HG03025 (cell line): ENCODE results near the gene SCARF2.
"Not testable (repeated sequence)": the region's sequence is repeated elsewhere in the genome, so short reads cannot be mapped to it uniquely, and the experiment has no call there.

Source experiments
- ATAC-seq: cut with Tn5 transposase; IDR thresholded peaks from one replicate; pipeline ENCODE4 v1.9.1; 2021; ENCODE audit warnings: mild to moderate bottlenecking, moderate library complexity; ENCODE audit not compliant: unreplicated experiment, low FRiP score

SCARF2 gene

GRCh38 chr22:20437613-20438426 is at the start of gene SCARF2:
SCARF2 (minus strand) TSS chr22:20437825; CDS start chr22:20437754, 71 bp downstream.
- no peak for ATAC-seq

GRCh38 chr22:20486229-20486628 is 48.6 kb upstream of the SCARF2 start:
- ATAC-seq = no peak

GRCh38 chr22:20484948-20485683 is 47.5 kb upstream of the SCARF2 start:
- no peak for ATAC-seq

DNA sequence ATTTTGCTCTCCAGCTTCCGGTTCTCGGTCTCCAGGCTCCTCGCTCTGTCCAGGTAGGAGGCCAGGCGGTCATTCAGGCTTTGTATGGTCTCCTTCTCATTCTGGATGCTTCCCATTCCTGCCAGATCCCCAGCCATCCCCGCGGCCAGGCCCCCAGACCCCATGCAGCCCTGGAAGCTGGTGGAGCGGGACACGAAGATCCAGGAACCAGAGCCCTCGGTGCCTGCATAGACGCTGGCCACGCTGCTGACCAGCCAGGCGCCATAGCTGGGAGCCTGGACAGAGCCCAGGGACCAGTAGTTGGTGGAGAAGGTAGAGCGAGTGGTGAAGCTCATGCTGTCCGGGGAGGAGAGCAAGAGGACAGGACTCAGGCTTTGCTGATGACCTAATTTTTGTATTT is 46.1 kb upstream of the SCARF2 start:
- ATAC-seq = no peak

DNA sequence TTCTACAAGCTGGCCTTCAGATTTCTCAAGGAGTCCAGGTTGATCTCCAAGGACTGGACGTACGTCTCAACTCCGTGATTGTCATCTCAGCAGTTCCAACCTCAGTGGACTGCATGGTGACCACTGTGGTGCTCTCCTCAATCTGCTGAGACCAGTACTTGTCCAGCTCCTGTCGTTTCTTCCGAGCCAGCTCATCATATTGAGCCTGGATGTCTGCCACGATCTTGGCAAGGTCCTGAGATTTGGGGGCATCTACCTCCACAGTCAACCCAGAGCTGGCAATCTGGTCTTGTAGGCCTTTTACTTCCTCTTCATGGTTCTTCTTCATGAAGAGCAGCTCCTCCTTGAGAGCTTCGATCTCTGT is 45.5 kb upstream of the SCARF2 start:
- ATAC-seq = not testable (repeated sequence)

DNA sequence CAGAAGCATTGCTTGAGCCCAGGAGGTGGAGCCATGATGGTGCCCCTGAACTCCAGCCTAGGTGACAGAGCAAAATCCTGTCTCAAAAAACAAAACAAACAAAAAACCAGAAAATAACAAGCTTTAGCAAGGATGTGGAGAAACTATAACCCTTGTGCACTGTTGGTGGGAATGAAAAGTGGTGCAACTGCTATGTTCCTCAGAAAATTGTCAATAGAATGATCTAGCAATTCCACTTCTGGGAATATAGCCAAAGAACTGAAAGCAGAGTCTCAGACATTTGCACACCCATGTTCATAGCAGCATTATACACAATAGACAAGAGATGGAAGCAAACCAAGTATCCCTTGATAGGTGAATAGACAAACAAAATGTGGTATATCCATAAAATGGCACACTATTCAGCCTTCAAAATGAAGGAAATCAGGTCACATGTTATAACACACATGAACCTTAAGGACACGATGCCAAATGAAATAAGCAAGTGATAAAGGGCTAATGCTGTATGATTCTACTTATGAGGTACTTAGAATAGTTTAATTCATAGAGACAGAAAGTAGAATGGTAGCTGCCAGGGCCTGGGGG is 42.1 kb upstream of the SCARF2 start:
- no peak for ATAC-seq

GRCh38 chr22:20478059-20478458 is 40.4 kb upstream of the SCARF2 start:
- ATAC-seq = not testable (repeated sequence)

DNA sequence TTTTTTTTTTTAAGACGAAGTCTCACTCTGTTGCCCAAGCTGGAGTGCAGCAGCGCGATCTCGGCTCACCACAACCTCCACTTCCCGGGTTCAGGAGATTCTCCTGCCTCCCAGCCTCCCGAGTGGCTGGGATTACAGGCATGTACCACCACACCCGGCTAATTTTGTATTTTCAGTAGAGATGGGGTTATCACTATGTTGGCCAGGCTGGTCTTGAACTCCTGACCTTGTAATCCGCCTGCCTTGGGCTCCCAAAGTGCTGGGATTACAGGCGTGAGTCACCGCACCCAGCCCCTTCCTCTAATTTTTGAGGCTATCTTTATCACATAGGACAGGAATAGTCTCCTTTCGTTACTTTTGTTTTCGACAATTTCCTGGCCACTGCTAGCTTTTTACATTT is 37.9 kb upstream of the SCARF2 start:
- ATAC-seq = not testable (repeated sequence)

DNA sequence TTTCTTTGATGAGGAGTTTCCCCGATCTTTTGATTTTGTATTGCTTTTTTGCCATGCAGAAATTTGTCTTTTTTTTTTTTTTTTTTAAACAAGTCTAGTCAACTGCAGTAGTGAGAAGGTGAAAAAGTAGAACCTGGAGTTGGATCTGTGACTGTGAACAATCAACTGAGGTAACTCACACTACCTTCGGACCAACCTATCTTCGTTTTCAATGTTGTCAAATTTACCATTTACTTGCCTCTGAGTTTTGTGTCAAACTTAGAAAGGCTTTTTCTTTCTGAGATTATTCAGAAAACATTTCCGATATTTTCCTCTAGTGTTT is 37.5 kb upstream of the SCARF2 start:
- ATAC-seq = no peak

DNA sequence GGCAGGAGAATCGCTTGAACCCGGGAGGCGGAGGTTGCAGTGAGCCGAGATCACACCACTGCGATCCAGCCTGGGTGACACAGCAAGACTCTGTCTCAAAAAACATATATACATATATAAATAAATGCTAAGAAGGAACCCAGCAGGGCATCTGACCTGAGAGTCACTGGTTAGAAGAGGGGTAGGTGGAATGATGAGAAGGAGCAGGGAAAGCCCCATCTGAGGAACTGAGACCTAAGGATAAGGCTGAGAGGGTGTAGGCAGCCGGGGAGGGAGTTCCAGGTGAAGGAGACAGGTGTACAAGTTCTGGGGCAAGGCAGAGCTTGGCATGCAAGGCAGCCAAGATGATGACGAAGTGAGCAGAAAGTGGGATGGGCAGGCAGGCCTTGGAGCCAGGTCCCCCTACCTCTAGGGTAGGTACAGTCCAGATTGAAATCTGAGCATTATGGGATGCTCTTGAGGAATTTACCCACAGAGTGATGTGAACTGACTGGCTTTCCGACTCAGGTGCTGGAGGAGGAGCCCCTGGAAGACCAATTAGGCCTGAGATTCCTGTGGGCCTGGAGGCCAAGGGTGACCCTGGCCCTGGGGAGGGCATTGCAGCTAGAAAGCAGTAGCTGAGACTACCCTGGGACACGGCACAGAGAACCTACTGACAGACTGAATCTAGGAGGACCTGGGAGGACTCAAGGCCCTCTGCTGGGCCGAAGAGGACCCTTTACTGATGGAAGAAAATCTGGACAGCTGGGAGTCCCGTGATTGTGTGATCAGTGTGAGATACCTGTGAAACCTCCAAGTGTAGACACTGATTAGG is 35.2 kb upstream of the SCARF2 start:
- no peak for ATAC-seq

GRCh38 chr22:20471126-20471833 is 33.7 kb upstream of the SCARF2 start:
- ATAC-seq = no peak

GRCh38 chr22:20470525-20470924 is 32.9 kb upstream of the SCARF2 start:
- ATAC-seq = not testable (repeated sequence)

GRCh38 chr22:20469110-20469868 is 31.7 kb upstream of the SCARF2 start:
- no peak for ATAC-seq

- no peak for ATAC-seq
Observed at GRCh38 chr22:20466659-20467379, 29.2 kb upstream of the SCARF2 start.

DNA sequence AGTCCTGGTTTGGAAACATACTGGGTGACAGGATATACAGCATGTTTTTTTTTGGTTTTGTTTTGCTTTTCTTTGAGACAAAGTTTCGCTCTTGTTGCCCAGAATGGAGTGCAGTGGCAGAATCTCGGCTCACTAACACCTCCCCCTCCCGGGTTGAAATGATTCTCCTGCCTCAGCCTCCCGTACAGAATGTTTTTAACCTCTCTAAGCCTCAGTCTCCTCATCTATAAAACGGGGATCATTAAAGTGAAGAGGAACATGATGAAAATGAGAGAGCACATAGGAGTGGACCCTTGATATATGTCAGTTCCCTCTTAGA is 28.1 kb upstream of the SCARF2 start:
- no peak for ATAC-seq

- no peak for ATAC-seq
Observed at GRCh38 chr22:20464912-20465758, 27.5 kb upstream of the SCARF2 start.

DNA sequence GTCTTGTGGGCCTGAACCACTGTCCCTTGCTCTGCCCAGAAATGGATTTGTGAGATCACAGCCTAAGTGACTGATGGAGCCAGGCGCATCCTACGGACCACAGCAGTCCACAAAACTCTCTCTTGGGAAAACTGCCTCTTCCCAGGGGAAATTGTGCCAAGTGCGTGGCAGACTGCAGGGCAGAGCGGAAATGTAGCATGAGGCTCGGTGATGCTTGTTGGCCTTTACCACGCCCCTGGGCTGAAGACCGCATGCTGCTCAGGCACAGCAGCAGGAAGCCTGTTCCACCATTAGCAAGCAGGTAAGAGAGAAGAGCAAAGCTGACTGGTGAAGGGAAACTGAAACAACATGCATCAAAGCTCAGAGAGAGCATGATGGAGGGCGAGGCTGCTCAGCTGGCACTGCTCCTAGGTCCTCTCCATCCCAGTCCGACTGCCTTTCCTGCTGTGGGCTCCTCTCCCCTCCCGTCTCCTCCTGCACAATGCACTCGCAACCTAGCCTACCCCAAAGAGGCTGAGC is 26.5 kb upstream of the SCARF2 start:
- no peak for ATAC-seq
